NT2/D1 (cell line): ENCODE results near the gene ZBTB47.

Source experiments
- SUZ12 ChIP-seq: IDR thresholded peaks from 2 replicates; pipeline ENCODE4 v1.6.1; 2011; ENCODE audit not compliant: insufficient read length, insufficient read depth; ENCODE audit errors: extremely low read depth
- YY1 ChIP-seq: IDR thresholded peaks from 2 replicates; pipeline ENCODE4 v1.6.1; 2011; ENCODE audit not compliant: insufficient read length, insufficient read depth
- ZNF274 ChIP-seq: IDR thresholded peaks from 2 replicates; pipeline ENCODE4 v1.6.1; 2011; ENCODE audit warnings: mild to moderate bottlenecking, low read depth, low read length

DNA sequence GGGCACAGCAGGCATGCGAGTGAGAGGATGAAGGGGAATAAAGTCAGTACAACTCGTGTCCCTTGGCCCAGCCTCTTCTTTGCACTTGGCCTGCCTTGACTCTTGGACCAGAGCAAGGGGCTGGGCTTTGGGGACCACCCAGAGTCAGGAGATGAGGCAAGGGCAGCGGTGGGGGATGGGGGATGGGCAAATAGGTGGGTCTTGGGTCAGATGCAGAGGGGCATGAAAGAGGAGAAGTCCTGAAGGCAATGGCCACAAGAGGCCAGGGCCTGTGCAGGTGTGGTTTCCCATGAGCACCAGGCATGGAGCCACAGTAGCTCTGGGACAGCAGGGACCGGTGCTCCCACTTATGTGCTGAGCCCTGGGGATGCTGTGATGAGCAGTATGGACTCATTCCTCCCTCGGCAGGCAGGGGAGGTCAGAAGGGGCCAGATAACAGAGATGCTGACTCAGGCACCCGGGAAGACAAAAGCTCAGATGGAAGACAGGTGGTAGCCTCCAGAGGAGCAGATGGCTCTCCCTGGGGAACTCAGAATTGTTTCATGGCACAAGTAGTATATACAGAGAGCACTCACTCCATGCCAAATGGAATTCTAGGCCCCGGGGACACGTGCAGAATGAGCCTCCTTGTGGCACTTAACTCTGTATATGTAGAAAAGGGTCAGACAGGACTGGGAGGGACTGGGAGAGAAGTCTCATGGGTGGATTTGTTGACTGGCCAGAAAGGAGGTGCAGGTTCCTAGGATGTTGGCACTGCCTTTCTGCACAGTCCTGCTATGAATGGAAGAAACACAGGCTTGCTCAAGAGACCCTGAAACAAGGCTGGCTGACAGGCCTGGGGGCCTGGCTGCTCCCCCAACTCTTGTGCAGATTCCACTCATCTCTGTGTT is 14.3 kb downstream of the ZBTB47 start:
- TF ChIP-seq YY1: no peak
- TF ChIP-seq SUZ12: no peak
- no peak for TF ChIP-seq ZNF274
